CD14-positive monocyte (primary cell): ENCODE results near the gene VWA3A. TPM values are rescaled to one million over a fixed set of nuclear protein-coding genes. Genes with fewer than 3 reads are reported as not detected.

Source experiments
- DNase-seq, 3 donors: peaks; one replicate each; pipeline ENCODE4 v3.0.0-alpha.2; 2011 to 2022
- H2AFZ ChIP-seq: 2 replicates; pipeline ENCODE4 v1.6.0; 2012; ENCODE audit warnings: mild to moderate bottlenecking, low read depth, low read length, inconsistent platforms; ENCODE audit not compliant: insufficient read depth, poor library complexity, severe bottlenecking
- H3K27ac ChIP-seq, 2 donors: 1 replicate in 1 of 2; 2 replicates in 1 of 2; pipeline ENCODE4 v1.5.1; 2012 to 2013; ENCODE audit warnings: low read length in 2 of 2, control low read depth in 1 of 2, inconsistent platforms in 1 of 2, low read depth in 1 of 2, mild to moderate bottlenecking in 1 of 2
- H3K27me3 ChIP-seq, 2 donors: one replicate each; pipeline versions ENCODE4 v1.6.0 to v1.6.1; 2011 to 2013; ENCODE audit warnings: low read length in 2 of 2; ENCODE audit not compliant: control insufficient read depth in 2 of 2, insufficient read depth in 2 of 2
- H3K36me3 ChIP-seq, 2 donors: replicated peaks in 1 of 2; 1 replicate in 1 of 2; 2 replicates in 1 of 2; pipeline versions ENCODE4 v1.5.1 to v1.6.1; 2012 to 2013; ENCODE audit warnings: low read length in 2 of 2, control low read depth in 1 of 2, inconsistent platforms in 1 of 2, mild to moderate bottlenecking in 1 of 2; ENCODE audit not compliant: insufficient read depth in 2 of 2, control insufficient read depth in 1 of 2
- H3K4me1 ChIP-seq, 2 donors: 1 replicate in 1 of 2; 2 replicates in 1 of 2; pipeline versions ENCODE4 v1.5.1 to v1.6.1; 2012 to 2013; ENCODE audit warnings: low read length in 2 of 2, control low read depth in 1 of 2, inconsistent platforms in 1 of 2, mild to moderate bottlenecking in 1 of 2, moderate library complexity in 1 of 2; ENCODE audit not compliant: insufficient read depth in 2 of 2, control insufficient read depth in 1 of 2
- H3K4me2 ChIP-seq: replicated peaks from 2 replicates; pipeline ENCODE3; 2012; ENCODE audit warnings: low read length, moderate library complexity, mild to moderate bottlenecking; ENCODE audit not compliant: poor library complexity, severe bottlenecking; ENCODE audit errors: extremely low read depth
- H3K4me3 ChIP-seq, 3 experiments: fragments of 200-600 bp in 1 of 3; sonication (generic) in 1 of 3; replicated peaks in 1 of 3; 1 replicate in 2 of 3; 2 replicates in 1 of 3; pipeline ENCODE4 v1.5.1; 2011 to 2013; ENCODE audit warnings: low read length in 3 of 3, mild to moderate bottlenecking in 3 of 3, control low read depth in 2 of 3, low read depth in 2 of 3, inconsistent platforms in 1 of 3, moderate library complexity in 1 of 3
- H3K79me2 ChIP-seq: 2 replicates; pipeline ENCODE4 v1.6.0; 2012; ENCODE audit warnings: mild to moderate bottlenecking, control low read depth, inconsistent platforms, low read length, moderate library complexity; ENCODE audit not compliant: insufficient read depth
- H3K9ac ChIP-seq: 2 replicates; pipeline ENCODE4 v1.6.0; 2017; ENCODE audit warnings: low read length, mild to moderate bottlenecking; ENCODE audit not compliant: insufficient read depth, poor library complexity, severe bottlenecking
- H3K9me3 ChIP-seq, 2 donors: replicated peaks in 1 of 2; 1 replicate in 1 of 2; 2 replicates in 1 of 2; pipeline versions ENCODE4 v1.5.1 to v1.6.1; 2012 to 2013; ENCODE audit warnings: low read length in 2 of 2, control low read depth in 1 of 2; ENCODE audit not compliant: control insufficient read depth in 1 of 2, insufficient read depth in 1 of 2
- H4K20me1 ChIP-seq: 2 replicates; pipeline ENCODE4 v1.6.0; 2012; ENCODE audit warnings: mild to moderate bottlenecking, low read length, control low read depth, moderate library complexity; ENCODE audit not compliant: insufficient read depth
- H3K27ac Mint-ChIP-seq, 7 donors: one replicate each; pipeline ENCODE4 v1.8.0; 2020; ENCODE audit warnings: mild to moderate bottlenecking in 7 of 7, mixed read lengths in 7 of 7, moderate library complexity in 6 of 7, inconsistent platforms in 2 of 7
- H3K27me3 Mint-ChIP-seq, 3 donors: one replicate each; pipeline ENCODE4 v1.8.0; 2021 to 2022; ENCODE audit warnings: low read depth in 3 of 3, mild to moderate bottlenecking in 3 of 3, mixed read lengths in 3 of 3, moderate library complexity in 3 of 3, inconsistent platforms in 1 of 3
- H3K36me3 Mint-ChIP-seq, 2 donors: one replicate each; pipeline ENCODE4 v1.8.0; 2020; ENCODE audit warnings: mixed read lengths in 2 of 2, inconsistent platforms in 1 of 2, mild to moderate bottlenecking in 1 of 2
- H3K4me1 Mint-ChIP-seq: one replicate; pipeline ENCODE4 v1.8.0; 2020; ENCODE audit warnings: mild to moderate bottlenecking, mixed read lengths
- H3K4me3 Mint-ChIP-seq, 2 donors: one replicate each; pipeline ENCODE4 v1.8.0; 2020; ENCODE audit warnings: mild to moderate bottlenecking in 2 of 2, mixed read lengths in 2 of 2, moderate library complexity in 1 of 2
- H3K9me3 Mint-ChIP-seq, 7 donors: one replicate each; pipeline ENCODE4 v1.8.0; 2020 to 2022; ENCODE audit warnings: mixed read lengths in 7 of 7, mild to moderate bottlenecking in 6 of 7, moderate library complexity in 6 of 7, inconsistent platforms in 2 of 7
- WGBS: methylation state at CpG from one replicate; pipeline ENCODE4 v1.1.5; 2013; ENCODE audit warnings: missing lambda C conversion rate; ENCODE audit not compliant: insufficient coverage; 5-methylcytosine and 5-hydroxymethylcytosine counted together
- intact Hi-C, 2 donors: fragments of 100-400 bp; cut with micrococcal nuclease; formaldehyde crosslinking; loops; one replicate each; pipeline versions ENCODE4 v1.15.0 to v1.15.1; 2023
- polyA plus RNA-seq, 3 donors: library from polyadenylated mRNA; depleted of rRNA in 1 of 3; unstranded in 2 of 3; stranded (reverse) in 1 of 3; fragments of 300-500 nt in 2 of 3; fragments of >200 nt in 1 of 3; fragmentation: Illumina TruSeq in 2 of 3; gene quantifications; 1 replicate in 2 of 3; 2 replicates in 1 of 3; pipeline ENCODE4 v1.2.3, GENCODE V29; 2012 to 2021
- TF ChIP-seq, protein P1 (sequence below): fragments of 200-600 bp; IDR thresholded peaks from one replicate; pipeline ENCODE4 v1.8.0; 2022; ENCODE audit warnings: antibody characterized with exemption, mild to moderate bottlenecking

The VWA3A gene
- polyA plus RNA-seq, 3 donors, result 0.09 TPM; not detected in 2

DNA sequence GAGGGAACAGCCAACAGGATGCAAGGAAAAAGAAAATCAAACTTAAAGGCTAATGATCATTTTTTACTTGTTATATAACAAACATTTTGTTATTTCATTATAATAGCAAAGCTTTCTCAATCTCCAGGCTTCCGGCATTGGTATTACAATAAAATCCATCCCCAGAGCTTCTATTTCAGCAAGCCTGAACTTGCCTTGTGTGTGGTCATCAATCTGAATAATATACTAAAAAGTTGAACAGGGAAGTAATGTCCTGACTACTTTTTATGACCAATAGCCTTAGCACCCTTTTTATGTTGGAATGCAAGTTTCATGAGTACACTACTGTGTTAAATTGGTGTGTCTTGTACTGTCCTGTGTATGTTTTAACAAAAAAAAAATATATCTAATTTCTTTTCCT is 27.1 kb upstream of the VWA3A start:
- TF ChIP-seq, protein P1, sequence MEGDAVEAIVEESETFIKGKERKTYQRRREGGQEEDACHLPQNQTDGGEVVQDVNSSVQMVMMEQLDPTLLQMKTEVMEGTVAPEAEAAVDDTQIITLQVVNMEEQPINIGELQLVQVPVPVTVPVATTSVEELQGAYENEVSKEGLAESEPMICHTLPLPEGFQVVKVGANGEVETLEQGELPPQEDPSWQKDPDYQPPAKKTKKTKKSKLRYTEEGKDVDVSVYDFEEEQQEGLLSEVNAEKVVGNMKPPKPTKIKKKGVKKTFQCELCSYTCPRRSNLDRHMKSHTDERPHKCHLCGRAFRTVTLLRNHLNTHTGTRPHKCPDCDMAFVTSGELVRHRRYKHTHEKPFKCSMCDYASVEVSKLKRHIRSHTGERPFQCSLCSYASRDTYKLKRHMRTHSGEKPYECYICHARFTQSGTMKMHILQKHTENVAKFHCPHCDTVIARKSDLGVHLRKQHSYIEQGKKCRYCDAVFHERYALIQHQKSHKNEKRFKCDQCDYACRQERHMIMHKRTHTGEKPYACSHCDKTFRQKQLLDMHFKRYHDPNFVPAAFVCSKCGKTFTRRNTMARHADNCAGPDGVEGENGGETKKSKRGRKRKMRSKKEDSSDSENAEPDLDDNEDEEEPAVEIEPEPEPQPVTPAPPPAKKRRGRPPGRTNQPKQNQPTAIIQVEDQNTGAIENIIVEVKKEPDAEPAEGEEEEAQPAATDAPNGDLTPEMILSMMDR, result no peak
- Histone ChIP-seq H2AFZ (no peak overlapping the region), H3K4me1 (no peaks in the 10 kb centered on the region), H3K79me2 (no peaks in the 10 kb centered on the region), H3K36me3 (peaks cover 0 to 9% of the 10 kb centered on the region in 2 donors), H3K9me3 (no peaks in the 10 kb centered on the region), H4K20me1 (peaks cover 15% of the 10 kb centered on the region), H3K9ac (no peak overlapping the region), H3K4me2 (no peak overlapping the region), H3K27ac (no peak overlapping the region), H3K4me3 (no peak overlapping the region), H3K27me3 (no peaks in the 10 kb centered on the region)
- Mint-ChIP-seq H3K27ac (no peak overlapping the region), H3K27me3 (no peaks in the 10 kb centered on the region), H3K9me3 (peaks cover 0 to 5% (median 4%) of the 10 kb centered on the region in 7 donors), H3K36me3 (peaks cover 15 to 25% of the 10 kb centered on the region in 2 donors), H3K4me1 (no peaks in the 10 kb centered on the region), H3K4me3 (no peak overlapping the region)
- no CpG with 5 or more reads among the region's 1 CpG for WGBS
- DNase-seq, result no peak
- intact Hi-C loops, result no loop called here

GRCh38 chr16:22070361-22071330 is 21.7 kb upstream of the VWA3A start:
- Histone ChIP-seq H3K27ac (no peak overlapping the region), H3K9me3 (no peaks in the 10 kb centered on the region), H3K4me1 (no peaks in the 10 kb centered on the region), H3K27me3 (no peaks in the 10 kb centered on the region), H3K4me3 (no peak overlapping the region), H3K79me2 (no peaks in the 10 kb centered on the region), H3K36me3 (peaks cover 0 to 15% of the 10 kb centered on the region in 2 donors), H3K4me2 (no peak overlapping the region), H4K20me1 (peaks cover 7% of the 10 kb centered on the region), H2AFZ (no peak overlapping the region), H3K9ac (no peak overlapping the region)
- Mint-ChIP-seq H3K27ac (no peak overlapping the region), H3K36me3 (peaks cover 16 to 27% of the 10 kb centered on the region in 2 donors), H3K27me3 (no peaks in the 10 kb centered on the region), H3K4me1 (no peaks in the 10 kb centered on the region), H3K9me3 (peaks cover 0 to 5% (median 4%) of the 10 kb centered on the region in 7 donors), H3K4me3 (no peak overlapping the region)
- TF ChIP-seq, protein P1, result no peak
- intact Hi-C loops, result no loop called here
- 86% methylated on average over 4 of the region's 12 CpGs for WGBS
- no peak for DNase-seq
